HL-60 (cell line): ENCODE results near the gene APBB2.

Source experiments
- GABPA ChIP-seq: IDR thresholded peaks from 2 replicates; pipeline ENCODE4 v1.6.1; 2012; ENCODE audit warnings: low read depth
- POLR2AphosphoS5 ChIP-seq: IDR thresholded peaks from 2 replicates; pipeline ENCODE4 v1.6.1; 2012; ENCODE audit warnings: low read depth
- TF ChIP-seq, protein P1 (sequence below): IDR thresholded peaks from one replicate; pipeline ENCODE4 v1.5.1; 2011; ENCODE audit warnings: low read length, control low read depth, inconsistent platforms; ENCODE audit not compliant: insufficient read depth
- TF ChIP-seq, protein P2 (sequence below): IDR thresholded peaks from 2 replicates; pipeline ENCODE4 v1.6.1; 2012; ENCODE audit warnings: low read depth; ENCODE audit not compliant: insufficient replicate concordance

DNA sequence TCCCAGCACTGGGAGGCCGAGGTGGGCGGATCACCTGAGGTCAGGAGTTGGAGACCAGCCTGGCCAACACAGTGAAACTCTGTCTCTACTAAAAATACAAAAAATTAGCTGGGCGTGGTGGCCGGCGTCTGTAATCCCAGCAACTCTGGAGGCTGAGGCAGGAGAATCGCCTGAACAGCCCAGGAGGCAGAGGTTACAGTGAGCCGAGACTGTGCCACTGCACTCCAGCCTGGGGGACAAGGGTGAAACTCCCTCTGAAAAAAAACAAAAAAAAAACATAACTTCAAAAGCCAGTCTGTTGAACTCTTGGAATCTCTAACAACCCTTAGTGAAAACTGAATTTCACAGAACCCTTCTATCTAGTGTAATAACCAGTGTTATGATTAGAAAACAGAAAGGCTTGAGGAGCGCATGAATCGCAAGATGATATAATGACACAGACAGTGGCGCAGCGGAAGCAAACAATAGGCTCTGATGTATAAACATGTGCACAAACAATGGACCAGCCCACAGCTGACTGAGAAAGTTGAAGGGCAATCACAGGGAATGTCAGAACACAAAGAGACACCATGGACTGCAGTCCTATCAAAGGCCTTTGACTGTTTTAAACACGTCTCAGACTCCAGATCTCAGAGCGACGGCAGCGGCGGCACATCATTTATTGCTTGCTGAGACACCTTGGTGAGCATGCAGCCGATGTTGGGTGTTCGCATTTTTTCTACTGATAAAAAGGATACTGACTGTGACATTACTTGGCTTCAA is 383.0 kb downstream of the APBB2 start:
- TF ChIP-seq, protein P1, sequence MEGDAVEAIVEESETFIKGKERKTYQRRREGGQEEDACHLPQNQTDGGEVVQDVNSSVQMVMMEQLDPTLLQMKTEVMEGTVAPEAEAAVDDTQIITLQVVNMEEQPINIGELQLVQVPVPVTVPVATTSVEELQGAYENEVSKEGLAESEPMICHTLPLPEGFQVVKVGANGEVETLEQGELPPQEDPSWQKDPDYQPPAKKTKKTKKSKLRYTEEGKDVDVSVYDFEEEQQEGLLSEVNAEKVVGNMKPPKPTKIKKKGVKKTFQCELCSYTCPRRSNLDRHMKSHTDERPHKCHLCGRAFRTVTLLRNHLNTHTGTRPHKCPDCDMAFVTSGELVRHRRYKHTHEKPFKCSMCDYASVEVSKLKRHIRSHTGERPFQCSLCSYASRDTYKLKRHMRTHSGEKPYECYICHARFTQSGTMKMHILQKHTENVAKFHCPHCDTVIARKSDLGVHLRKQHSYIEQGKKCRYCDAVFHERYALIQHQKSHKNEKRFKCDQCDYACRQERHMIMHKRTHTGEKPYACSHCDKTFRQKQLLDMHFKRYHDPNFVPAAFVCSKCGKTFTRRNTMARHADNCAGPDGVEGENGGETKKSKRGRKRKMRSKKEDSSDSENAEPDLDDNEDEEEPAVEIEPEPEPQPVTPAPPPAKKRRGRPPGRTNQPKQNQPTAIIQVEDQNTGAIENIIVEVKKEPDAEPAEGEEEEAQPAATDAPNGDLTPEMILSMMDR, result no peak
- no peak for TF ChIP-seq POLR2AphosphoS5
- no peak for TF ChIP-seq GABPA
- TF ChIP-seq, protein P2, sequence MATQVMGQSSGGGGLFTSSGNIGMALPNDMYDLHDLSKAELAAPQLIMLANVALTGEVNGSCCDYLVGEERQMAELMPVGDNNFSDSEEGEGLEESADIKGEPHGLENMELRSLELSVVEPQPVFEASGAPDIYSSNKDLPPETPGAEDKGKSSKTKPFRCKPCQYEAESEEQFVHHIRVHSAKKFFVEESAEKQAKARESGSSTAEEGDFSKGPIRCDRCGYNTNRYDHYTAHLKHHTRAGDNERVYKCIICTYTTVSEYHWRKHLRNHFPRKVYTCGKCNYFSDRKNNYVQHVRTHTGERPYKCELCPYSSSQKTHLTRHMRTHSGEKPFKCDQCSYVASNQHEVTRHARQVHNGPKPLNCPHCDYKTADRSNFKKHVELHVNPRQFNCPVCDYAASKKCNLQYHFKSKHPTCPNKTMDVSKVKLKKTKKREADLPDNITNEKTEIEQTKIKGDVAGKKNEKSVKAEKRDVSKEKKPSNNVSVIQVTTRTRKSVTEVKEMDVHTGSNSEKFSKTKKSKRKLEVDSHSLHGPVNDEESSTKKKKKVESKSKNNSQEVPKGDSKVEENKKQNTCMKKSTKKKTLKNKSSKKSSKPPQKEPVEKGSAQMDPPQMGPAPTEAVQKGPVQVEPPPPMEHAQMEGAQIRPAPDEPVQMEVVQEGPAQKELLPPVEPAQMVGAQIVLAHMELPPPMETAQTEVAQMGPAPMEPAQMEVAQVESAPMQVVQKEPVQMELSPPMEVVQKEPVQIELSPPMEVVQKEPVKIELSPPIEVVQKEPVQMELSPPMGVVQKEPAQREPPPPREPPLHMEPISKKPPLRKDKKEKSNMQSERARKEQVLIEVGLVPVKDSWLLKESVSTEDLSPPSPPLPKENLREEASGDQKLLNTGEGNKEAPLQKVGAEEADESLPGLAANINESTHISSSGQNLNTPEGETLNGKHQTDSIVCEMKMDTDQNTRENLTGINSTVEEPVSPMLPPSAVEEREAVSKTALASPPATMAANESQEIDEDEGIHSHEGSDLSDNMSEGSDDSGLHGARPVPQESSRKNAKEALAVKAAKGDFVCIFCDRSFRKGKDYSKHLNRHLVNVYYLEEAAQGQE, result no peak
